Non-pigmented ciliary epithelial cell (primary cell): ENCODE measurements around the gene DPH3.

Experiments
- DNase-seq: peaks from one replicate; pipeline ENCODE4 v3.0.0-alpha.2; 2010; ENCODE audit warnings: low read depth

The DPH3 gene

DNA sequence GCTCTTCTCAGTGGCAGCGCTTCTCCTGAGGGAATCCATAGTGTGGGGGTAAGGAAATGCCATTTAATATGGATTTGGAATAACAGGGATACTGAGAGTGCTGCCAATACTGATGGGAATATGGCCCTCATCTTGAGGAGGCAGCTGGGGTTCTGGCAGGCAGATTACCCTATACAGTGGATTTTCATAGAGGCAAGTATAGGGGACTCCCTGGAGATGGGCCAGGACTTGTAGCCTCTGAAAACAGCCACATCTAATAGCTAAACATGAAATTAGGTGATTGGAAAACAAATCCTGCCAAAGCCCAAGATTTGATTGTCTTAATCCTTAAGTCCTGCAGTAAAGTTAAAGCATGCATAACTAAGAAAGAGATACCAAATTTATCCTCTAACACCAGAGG is 30.9 kb downstream of the DPH3 start:
- DNase-seq = no peak

DNA sequence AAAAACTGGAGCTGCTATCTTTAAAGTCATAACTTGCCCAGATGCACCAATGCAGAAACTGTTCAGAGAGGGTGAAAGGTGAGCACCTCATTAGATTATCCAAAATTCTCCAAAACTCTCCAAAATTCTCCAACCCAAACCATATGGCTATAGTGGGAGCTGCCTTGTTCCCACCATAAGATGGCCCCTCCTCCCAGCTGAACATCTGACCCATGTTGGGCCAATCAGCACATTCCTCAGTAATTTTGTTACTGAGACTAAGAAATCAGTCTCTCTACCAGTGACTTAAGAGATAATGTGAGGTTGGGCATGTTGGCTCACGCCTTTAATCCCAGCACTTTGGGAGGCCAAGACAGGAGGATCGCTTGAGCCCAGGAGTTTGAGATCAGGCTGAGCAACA is 32.8 kb downstream of the DPH3 start:
- DNase-seq = no peak

DNA sequence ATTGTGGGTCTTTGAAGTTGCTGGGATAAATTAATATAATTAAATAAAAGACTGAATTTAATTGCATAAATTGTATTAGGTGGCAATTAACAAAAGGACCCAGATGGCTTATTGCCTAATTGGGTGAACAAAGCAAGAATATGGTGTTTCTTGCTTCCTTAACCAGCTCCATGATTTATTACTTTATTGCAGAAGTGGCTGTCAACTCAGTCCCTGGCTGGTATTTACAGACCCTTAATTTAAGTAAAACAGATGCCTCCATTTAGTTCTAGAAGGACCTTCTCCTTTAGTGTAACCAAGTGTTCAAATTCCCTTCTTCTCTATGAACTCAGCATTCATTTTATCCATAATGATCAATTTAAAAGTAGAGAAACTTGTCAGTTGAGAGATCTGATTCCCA is 35.1 kb downstream of the DPH3 start:
- DNase-seq = no peak

DNA sequence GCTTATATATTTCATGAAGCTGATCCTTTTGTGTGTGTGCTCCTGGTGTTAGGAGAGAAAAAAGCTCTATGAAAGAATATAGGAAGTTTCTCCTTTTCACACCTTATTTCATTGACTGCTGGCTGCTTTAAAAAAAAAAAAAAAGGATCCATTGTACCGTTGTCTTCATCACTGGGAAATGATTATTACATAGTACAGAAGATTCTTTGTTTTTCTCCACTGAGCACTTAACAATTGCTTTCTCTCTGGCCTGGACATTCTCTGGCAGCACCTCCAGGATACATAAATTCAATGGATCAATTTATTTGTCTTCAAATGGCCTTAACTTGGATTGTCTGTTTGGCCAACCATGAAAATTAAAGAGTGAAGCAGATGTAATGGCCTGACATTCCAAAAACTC is 37.2 kb downstream of the DPH3 start:
- no peak for DNase-seq

DNA sequence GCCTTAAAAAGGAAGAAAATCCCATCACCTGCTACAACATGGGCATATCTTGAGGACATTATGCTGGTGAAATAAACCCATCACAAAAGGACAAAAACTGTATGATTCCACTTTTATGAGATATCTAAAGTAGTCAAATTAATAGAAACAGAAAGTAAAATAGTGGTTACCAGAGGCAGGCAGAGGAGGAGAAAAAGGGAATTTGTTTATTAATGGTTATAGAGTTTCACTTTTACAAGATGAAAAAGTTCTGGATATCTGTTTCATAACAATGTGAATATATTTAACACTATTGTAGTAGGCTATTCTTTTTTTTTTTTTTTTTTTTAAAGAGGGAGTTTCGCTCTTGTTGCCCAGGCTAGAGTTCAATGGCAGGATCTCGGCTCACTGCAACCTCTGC is 40.4 kb downstream of the DPH3 start:
- DNase-seq = no peak

DNA sequence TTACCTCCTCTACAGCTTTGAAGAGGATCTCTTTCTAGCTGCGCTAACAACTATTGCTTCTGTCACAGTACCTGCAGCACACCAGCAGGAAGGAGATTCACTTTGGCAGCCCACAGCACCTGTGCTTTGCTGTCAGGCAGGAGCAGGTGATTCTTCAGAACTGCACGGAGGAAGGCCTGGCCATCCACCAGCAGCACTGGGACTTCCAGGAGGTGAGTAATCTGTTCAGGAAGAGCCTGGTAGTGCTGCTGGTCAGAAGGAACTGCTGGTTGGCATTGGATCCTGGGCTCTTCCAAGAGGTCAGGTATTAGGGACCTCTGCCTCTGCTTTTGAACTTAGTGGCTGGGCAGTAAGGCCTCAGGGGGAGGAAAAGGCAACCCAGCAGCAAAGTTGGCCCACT is 42.2 kb downstream of the DPH3 start:
- no peak for DNase-seq

DNA sequence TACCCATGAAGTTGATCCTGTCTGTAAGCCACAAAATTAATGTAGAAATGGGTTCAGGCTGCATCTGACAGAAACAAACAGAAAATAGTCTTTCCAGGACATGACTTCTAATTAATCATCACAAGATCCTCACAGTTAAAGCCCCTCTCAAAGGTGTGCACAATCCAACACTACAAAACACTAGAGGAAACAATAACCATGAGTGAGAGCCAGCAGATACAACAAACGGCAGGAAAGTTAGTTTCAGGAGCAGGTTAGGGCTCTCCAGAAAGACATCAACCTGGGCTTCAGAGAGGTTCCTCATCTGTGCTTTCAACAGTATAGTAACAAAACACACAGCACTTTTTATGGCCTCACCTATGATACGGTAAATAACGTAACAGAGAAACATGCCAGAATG is 42.8 kb downstream of the DPH3 start:
- DNase-seq = no peak

DNA sequence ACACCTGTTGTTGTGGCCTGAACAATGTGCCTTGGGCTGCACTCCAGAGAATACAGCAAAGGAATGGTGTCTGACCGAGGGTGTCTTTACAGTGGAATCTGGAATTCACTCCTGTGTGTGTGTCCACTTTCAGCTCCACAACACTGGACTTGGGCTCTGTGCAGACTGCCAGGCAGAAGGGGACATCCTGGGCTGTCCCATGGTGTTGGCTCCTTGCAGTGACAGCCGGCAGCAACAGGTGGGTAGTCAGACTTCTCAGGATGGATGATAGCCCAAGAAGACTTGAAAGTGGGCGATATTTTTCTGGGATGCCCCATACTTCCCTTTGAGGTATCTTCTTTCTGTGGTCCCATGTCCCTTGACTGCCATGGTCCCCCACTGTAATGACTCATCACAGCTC is 45.0 kb downstream of the DPH3 start:
- DNase-seq = no peak

DNA sequence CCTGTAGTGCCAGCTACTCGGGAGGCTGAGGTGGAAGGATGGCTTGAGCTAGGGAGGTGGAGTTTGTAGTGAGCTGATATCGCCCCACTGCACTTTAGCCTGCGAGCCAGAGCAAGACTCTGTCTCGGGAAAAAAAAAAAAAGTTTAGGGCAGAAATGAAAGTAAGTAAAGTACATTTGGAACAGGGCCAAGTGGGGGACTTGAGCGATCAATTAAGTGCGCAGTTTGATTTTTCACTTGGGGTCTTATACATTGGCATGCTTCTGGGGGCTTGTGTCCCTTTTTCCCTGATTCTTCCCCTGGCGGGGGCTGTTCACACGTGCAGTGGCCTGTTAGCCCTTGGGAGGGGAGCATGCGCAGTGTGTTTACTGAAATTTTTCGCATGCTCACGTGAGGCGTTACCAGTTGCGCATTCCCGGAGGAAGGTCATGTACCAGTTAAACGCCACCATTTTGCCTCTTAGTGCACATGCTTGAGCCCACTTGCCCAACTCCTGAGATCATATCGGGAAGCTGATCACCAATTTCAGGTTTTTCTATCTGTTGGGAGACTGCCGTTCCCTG is 48.3 kb downstream of the DPH3 start:
- DNase-seq = no peak

DNA sequence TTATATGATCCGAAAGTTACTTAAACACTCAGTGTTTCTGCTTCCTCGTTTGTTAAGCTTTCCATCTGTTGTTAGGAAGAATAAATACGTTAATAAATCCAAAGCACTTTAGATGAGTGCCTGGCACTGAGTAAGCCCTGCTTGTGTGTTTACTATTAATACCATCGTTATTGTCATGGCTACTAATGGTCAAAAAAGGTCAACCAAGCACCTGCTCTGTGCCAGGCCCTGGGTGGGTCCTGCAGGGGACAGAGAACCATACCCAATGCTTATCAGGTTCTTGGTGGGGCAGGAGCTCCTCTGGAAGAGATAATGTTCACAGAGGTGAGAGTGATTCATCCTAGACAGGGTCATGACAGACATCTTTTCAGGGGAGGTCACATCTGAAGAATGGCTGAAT is 50.4 kb downstream of the DPH3 start:
- no peak for DNase-seq

DNA sequence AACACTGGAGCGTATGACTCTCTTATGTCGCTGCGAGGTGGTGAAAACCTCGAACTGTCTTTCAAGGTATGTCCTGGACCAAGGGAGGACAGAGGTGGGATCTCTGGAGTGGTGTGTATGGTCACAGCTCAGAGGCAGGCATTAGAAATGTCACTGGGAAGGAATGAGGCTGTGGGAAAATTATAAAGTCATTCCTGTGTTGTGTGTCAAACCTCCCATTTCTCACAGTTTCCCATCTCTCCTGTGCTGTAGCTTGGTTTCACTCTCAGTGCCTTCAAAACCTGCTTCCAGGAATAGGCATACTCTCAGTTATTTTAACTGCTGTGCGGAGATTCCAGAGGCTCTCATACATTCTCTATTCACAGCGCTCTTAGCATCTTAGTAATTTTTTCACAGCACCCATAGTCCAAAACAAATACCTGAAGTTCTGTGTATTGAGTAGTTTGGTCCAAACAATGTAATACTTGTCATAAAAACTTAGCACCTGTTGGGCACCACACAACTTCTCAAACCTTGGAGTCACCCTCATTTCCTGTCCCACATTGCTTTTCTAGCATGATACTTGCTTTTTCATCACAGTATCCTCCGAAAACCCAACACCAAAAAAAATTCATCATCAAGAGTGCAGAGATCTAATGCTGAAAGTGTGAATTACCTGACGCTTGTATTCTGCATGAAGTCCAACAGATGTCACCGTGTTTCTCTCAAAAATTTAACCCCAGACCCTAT is 53.4 kb downstream of the DPH3 start:
- no peak for DNase-seq
